IMR-90 (cell line): ENCODE measurements around the gene TAB2. TPM values are rescaled to one million over a fixed set of nuclear protein-coding genes. Genes with fewer than 3 reads are reported as not detected.

Experiments used
- ATAC-seq: fragments of 200-7000 bp; cut with Tn5 transposase; 2 replicates; pipeline ENCODE4 v1.9.1; 2020; ENCODE audit warnings: low read depth, mild to moderate bottlenecking, moderate library complexity
- BruUV-seq: library from RNA; stranded (reverse); fragments of 400-500 nt; replicated peaks from 2 replicates; lab custom pipeline; 2021; lab: Mats Ljungman, UMichigan
- CTCF ChIA-PET: fragments of 300-600 bp; formaldehyde crosslinking; extraction: SDS; loops from one replicate; lab custom pipeline; 2021; ENCODE audit warnings: antibody characterized with exemption; lab: Yijun Ruan, JAX
- POLR2A ChIA-PET: fragments of 300-600 bp; sonication (Branson Sonifier 250); formaldehyde crosslinking; loops from one replicate; lab custom pipeline; 2022; ENCODE audit warnings: antibody characterized with exemption; ENCODE audit not compliant: unreplicated experiment; lab: Charles Lee
- DNase-seq: peaks from one replicate; pipeline ENCODE4 v3.0.0; 2013
- H2AFZ ChIP-seq: replicated peaks from 2 replicates; pipeline ENCODE3; 2013; ENCODE audit warnings: low read length, mild to moderate bottlenecking; ENCODE audit not compliant: poor library complexity
- H2AK5ac ChIP-seq: 2 replicates; pipeline ENCODE4 v1.6.1; 2013; ENCODE audit warnings: low read depth, low read length, inconsistent platforms
- H2AK9ac ChIP-seq: replicated peaks from 2 replicates; pipeline ENCODE3; 2013; ENCODE audit warnings: mild to moderate bottlenecking, low read depth, low read length, moderate library complexity; ENCODE audit not compliant: poor library complexity
- H2BK120ac ChIP-seq: 2 replicates; pipeline ENCODE4 v1.6.1; 2013; ENCODE audit warnings: low read depth, low read length, inconsistent platforms
- H2BK15ac ChIP-seq: 3 replicates; pipeline ENCODE4 v1.6.1; 2013; ENCODE audit warnings: low read depth, low read length, inconsistent platforms
- H2BK20ac ChIP-seq: 2 replicates; pipeline ENCODE4 v1.6.1; 2013; ENCODE audit warnings: low read depth, mild to moderate bottlenecking, inconsistent platforms, low read length, moderate library complexity
- H2BK5ac ChIP-seq: 2 replicates; pipeline ENCODE4 v1.6.1; 2013; ENCODE audit warnings: mild to moderate bottlenecking, low read depth, low read length, inconsistent platforms; ENCODE audit not compliant: poor library complexity, severe bottlenecking
- H3K14ac ChIP-seq: replicated peaks from 2 replicates; pipeline ENCODE4 v1.6.1; 2013; ENCODE audit warnings: low read depth, low read length, inconsistent platforms
- H3K18ac ChIP-seq: 2 replicates; pipeline ENCODE4 v1.6.1; 2013; ENCODE audit warnings: low read depth, low read length, control low read depth
- H3K23ac ChIP-seq: 2 replicates; pipeline ENCODE4 v1.6.1; 2013; ENCODE audit warnings: low read depth, low read length, inconsistent platforms
- H3K27ac ChIP-seq: 2 replicates; pipeline ENCODE4 v1.5.1; 2013; ENCODE audit warnings: mild to moderate bottlenecking, control low read depth, low read length; ENCODE audit not compliant: insufficient read depth
- H3K27me3 ChIP-seq: 2 replicates; pipeline ENCODE4 v1.6.1; 2013; ENCODE audit warnings: low read length; ENCODE audit not compliant: control insufficient read depth, insufficient read depth
- H3K36me3 ChIP-seq: 2 replicates; pipeline ENCODE4 v1.6.1; 2013; ENCODE audit warnings: low read length, mixed read lengths; ENCODE audit not compliant: control insufficient read depth, insufficient read depth
- H3K4ac ChIP-seq: 2 replicates; pipeline ENCODE4 v1.6.1; 2013; ENCODE audit warnings: low read depth, low read length, inconsistent platforms
- H3K4me1 ChIP-seq: 2 replicates; pipeline ENCODE4 v1.6.1; 2013; ENCODE audit warnings: low read length, mixed read lengths; ENCODE audit not compliant: control insufficient read depth, insufficient read depth
- H3K4me2 ChIP-seq: 2 replicates; pipeline ENCODE4 v1.6.1; 2013; ENCODE audit warnings: low read depth, mild to moderate bottlenecking, control low read depth, low read length, moderate library complexity
- H3K4me3 ChIP-seq: 2 replicates; pipeline ENCODE4 v1.5.1; 2013; ENCODE audit warnings: low read depth, mild to moderate bottlenecking, control low read depth, low read length, moderate library complexity; ENCODE audit not compliant: insufficient read depth
- H3K56ac ChIP-seq: 2 replicates; pipeline ENCODE4 v1.6.1; 2013; ENCODE audit warnings: low read length, inconsistent platforms; ENCODE audit not compliant: insufficient read depth; ENCODE audit errors: extremely low read depth
- H3K79me1 ChIP-seq, 2 experiments: 2 replicates each; pipeline ENCODE4 v1.6.1; 2013; ENCODE audit warnings: low read length in 2 of 2, inconsistent platforms in 1 of 2, low read depth in 1 of 2
- H3K9ac ChIP-seq: 2 replicates; pipeline ENCODE4 v1.6.1; 2013; ENCODE audit warnings: low read depth, low read length, control low read depth
- H3K9me1 ChIP-seq: 2 replicates; pipeline ENCODE4 v1.6.1; 2013; ENCODE audit warnings: low read length, inconsistent platforms; ENCODE audit not compliant: insufficient read depth
- H3K9me3 ChIP-seq: 2 replicates; pipeline ENCODE4 v1.6.1; 2013; ENCODE audit warnings: low read length; ENCODE audit not compliant: control insufficient read depth, insufficient read depth
- H4K20me1 ChIP-seq: 2 replicates; pipeline ENCODE4 v1.6.1; 2013; ENCODE audit warnings: low read length, inconsistent platforms; ENCODE audit not compliant: insufficient read depth
- H4K5ac ChIP-seq: 2 replicates; pipeline ENCODE4 v1.6.1; 2013; ENCODE audit warnings: mild to moderate bottlenecking, low read depth, low read length, control low read depth
- H4K8ac ChIP-seq, 2 experiments: 2 replicates each; pipeline ENCODE4 v1.6.1; 2013; ENCODE audit warnings: low read depth in 2 of 2, low read length in 2 of 2, control low read depth in 1 of 2, inconsistent platforms in 1 of 2
- H4K91ac ChIP-seq: 2 replicates; pipeline ENCODE4 v1.6.1; 2013; ENCODE audit warnings: low read depth, low read length, inconsistent platforms; ENCODE audit not compliant: insufficient read depth
- BHLHE40 ChIP-seq: fragments of 150-350 bp; IDR thresholded peaks from 2 replicates; pipeline ENCODE4 v1.6.1; 2016; ENCODE audit warnings: mild to moderate bottlenecking, low read depth, low read length
- CEBPB ChIP-seq: IDR thresholded peaks from 2 replicates; pipeline ENCODE4 v1.6.1; 2012; ENCODE audit warnings: low read depth, low read length, improper control_type of control experiment
- CHD1 ChIP-seq: IDR thresholded peaks from 2 replicates; pipeline ENCODE4 v1.6.1; 2012; ENCODE audit warnings: low read depth, low read length, improper control_type of control experiment
- CTCF ChIP-seq: conservative IDR thresholded peaks from 2 replicates; pipeline ENCODE4 v1.5.1; 2012; ENCODE audit warnings: mild to moderate bottlenecking, low read depth, low read length, improper control_type of control experiment
- ELK1 ChIP-seq: fragments of 150-350 bp; IDR thresholded peaks from 2 replicates; pipeline ENCODE4 v1.6.1; 2016; ENCODE audit warnings: low read depth, mild to moderate bottlenecking, low read length, moderate library complexity, borderline replicate concordance
- FOS ChIP-seq: fragments of 150-350 bp; IDR thresholded peaks from 2 replicates; pipeline ENCODE4 v1.6.1; 2016; ENCODE audit warnings: low read depth, low read length
- MAFK ChIP-seq: IDR thresholded peaks from 2 replicates; pipeline ENCODE4 v1.6.1; 2012; ENCODE audit warnings: low read depth, low read length, improper control_type of control experiment
- MAZ ChIP-seq: IDR thresholded peaks from 2 replicates; pipeline ENCODE4 v1.6.1; 2012; ENCODE audit warnings: low read depth, mild to moderate bottlenecking, low read length, improper control_type of control experiment, moderate library complexity, borderline replicate concordance
- MXI1 ChIP-seq: IDR thresholded peaks from 2 replicates; pipeline ENCODE4 v1.6.1; 2012; ENCODE audit warnings: low read depth, mild to moderate bottlenecking, low read length, moderate library complexity, borderline replicate concordance
- NFE2L2 ChIP-seq: fragments of 150-350 bp; IDR thresholded peaks from 2 replicates; pipeline ENCODE4 v1.6.1; 2016; ENCODE audit warnings: low read depth, mild to moderate bottlenecking, low read length
- POLR2A ChIP-seq: IDR thresholded peaks from 2 replicates; pipeline ENCODE4 v1.6.1; 2012; ENCODE audit warnings: mild to moderate bottlenecking, low read depth, low read length
- RAD21 ChIP-seq: IDR thresholded peaks from 2 replicates; pipeline ENCODE4 v1.6.1; 2012; ENCODE audit warnings: low read length, improper control_type of control experiment
- RCOR1 ChIP-seq: IDR thresholded peaks from 2 replicates; pipeline ENCODE4 v1.6.1; 2012; ENCODE audit warnings: mild to moderate bottlenecking, low read length, improper control_type of control experiment; ENCODE audit not compliant: insufficient replicate concordance
- RFX5 ChIP-seq: IDR thresholded peaks from 2 replicates; pipeline ENCODE4 v1.8.0; 2012; ENCODE audit warnings: low read depth, mild to moderate bottlenecking, low read length, moderate library complexity
- SMC3 ChIP-seq: fragments of 150-350 bp; IDR thresholded peaks from 2 replicates; pipeline ENCODE4 v1.6.1; 2016; ENCODE audit warnings: low read depth, mild to moderate bottlenecking, antibody characterized with exemption, low read length, moderate library complexity
- USF2 ChIP-seq: fragments of 150-350 bp; IDR thresholded peaks from 2 replicates; pipeline ENCODE4 v1.6.1; 2017; ENCODE audit warnings: mild to moderate bottlenecking, antibody characterized with exemption, low read length, low read depth
- whole genome bisulfite sequencing, 2 experiments: methylation state at CpG; one replicate each; pipeline versions ENCODE4 v1.1.5 to v1.1.7; 2013; ENCODE audit warnings: missing lambda C conversion rate in 2 of 2; ENCODE audit not compliant: insufficient read length in 1 of 2; ENCODE audit errors: extremely low coverage in 2 of 2; 5-methylcytosine and 5-hydroxymethylcytosine counted together
- dilution Hi-C: fragments of 300-500 bp; cut with HindIII; formaldehyde crosslinking; loops from one replicate; pipeline ENCODE4 v1.14.3; 2018; ENCODE audit warnings: low sequenced_read_pairs; ENCODE audit not compliant: unreplicated experiment
- in situ Hi-C: fragments of 300-500 bp; cut with MboI; formaldehyde crosslinking; loops from 3 replicates; pipeline ENCODE4 v1.14.3; 2019; ENCODE audit warnings: low sequenced_read_pairs, inconsistent platforms, mixed read lengths
- intact Hi-C: fragments of 100-400 bp; cut with micrococcal nuclease; formaldehyde crosslinking; loops from 2 replicates; pipeline ENCODE4 v1.10.0; 2022
- polyA plus RNA-seq, 3 experiments: library from polyadenylated mRNA; depleted of rRNA; stranded (reverse); fragments of >200 nt; gene quantifications; 2 replicates each; pipeline ENCODE4 v1.2.3, GENCODE V29; 2012; ENCODE audit warnings: low replicate concordance in 1 of 3
- total RNA-seq: library from RNA; depleted of rRNA; stranded (reverse); fragments of >200 nt; gene quantifications from 2 replicates; pipeline ENCODE4 v1.2.3, GENCODE V29; 2012

TAB2 gene
- total and polyA plus RNA-seq, 2 of the 4 experiments (the other 2 are of a cell fraction), result 20.8 to 25.3 TPM

GRCh38 chr6:149362289-149362688, 44.8 kb downstream of the TAB2 start:
- in situ Hi-C loops, result no loop called here
- TF ChIP-seq POLR2A (no peak), MAFK (no peak), CEBPB (no peak), ELK1 (no peak), RCOR1 (no peak), MAZ (no peak), SMC3 (no peak), RAD21 (no peak), FOS (no peak), USF2 (no peak), CHD1 (no peak), RFX5 (no peak), MXI1 (no peak), CTCF (no peak), NFE2L2 (no peak), BHLHE40 (no peak)
- dilution Hi-C loops, result no loop called here
- H3K4me1 ChIP-seq, result peaks cover 6% of the 10 kb centered on the region
- no TSS peak for BruUV-seq
- no peak overlapping the region for H3K14ac ChIP-seq
- peaks cover 28 to 61% of the 10 kb centered on the region in 2 experiments for H3K79me1 ChIP-seq
- WGBS, 2 experiments, result no CpG with 5 or more reads among the region's 5 CpGs
- no peak overlapping the region for H4K5ac ChIP-seq
- no peak overlapping the region for H3K23ac ChIP-seq
- intact Hi-C loops, result no loop called here
- no peak overlapping the region for H2AK5ac ChIP-seq
- no peak overlapping the region for H2BK20ac ChIP-seq
- no peak overlapping the region for H2BK5ac ChIP-seq
- no peak overlapping the region for H3K4me3 ChIP-seq
- no peak for DNase-seq
- CTCF ChIA-PET, result no interaction called here
- H4K91ac ChIP-seq, result no peak overlapping the region
- ATAC-seq, result no peak
- H2BK120ac ChIP-seq, result no peak overlapping the region
- H3K4ac ChIP-seq, result no peak overlapping the region
- H3K9me1 ChIP-seq, result peaks cover 11% of the 10 kb centered on the region
- H3K18ac ChIP-seq, result no peak overlapping the region
- H3K9me3 ChIP-seq, result no peaks in the 10 kb centered on the region
- peaks cover 3% of the 10 kb centered on the region; the same call in 1 of the 2 replicates for H3K36me3 ChIP-seq
- no peak overlapping the region for H3K9ac ChIP-seq
- no peak overlapping the region for H2AFZ ChIP-seq
- no peaks in the 10 kb centered on the region for H3K27me3 ChIP-seq
- H2BK15ac ChIP-seq, result no peak overlapping the region
- peaks cover 62% of the 10 kb centered on the region for H4K20me1 ChIP-seq
- no peak overlapping the region for H3K27ac ChIP-seq
- no peak overlapping the region for H3K56ac ChIP-seq
- no peak overlapping the region for H3K4me2 ChIP-seq
- H4K8ac ChIP-seq, result no peak overlapping the region
- H2AK9ac ChIP-seq, result no peak overlapping the region
- POLR2A ChIA-PET, result no interaction called here
